ENCODE data around the gene DOHH.

Gene DOHH

DNA sequence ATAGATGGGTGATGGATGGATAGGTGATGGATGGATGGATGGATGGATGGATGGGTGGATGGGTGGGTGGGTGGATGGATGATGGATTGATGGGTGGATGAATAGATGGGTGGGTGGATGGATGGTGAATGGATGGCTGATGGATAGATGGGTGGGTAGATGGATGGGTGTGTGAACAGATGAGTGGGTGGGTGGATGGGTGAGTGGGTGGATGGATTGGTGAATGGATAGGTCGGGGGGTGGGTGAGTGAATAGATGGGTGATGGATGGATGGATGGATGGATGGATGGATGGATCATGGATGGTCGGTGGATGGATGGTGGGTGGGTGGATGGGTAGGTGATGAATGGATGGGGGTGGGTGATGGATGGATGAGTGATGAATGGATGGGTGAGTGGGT lies 23.6 kb downstream of the DOHH start:
- no peak for DNase-seq

- DNase-seq: no peak
Measured at GRCh38 chr19:3475449-3475848, 25.0 kb downstream of the DOHH start.

DNA sequence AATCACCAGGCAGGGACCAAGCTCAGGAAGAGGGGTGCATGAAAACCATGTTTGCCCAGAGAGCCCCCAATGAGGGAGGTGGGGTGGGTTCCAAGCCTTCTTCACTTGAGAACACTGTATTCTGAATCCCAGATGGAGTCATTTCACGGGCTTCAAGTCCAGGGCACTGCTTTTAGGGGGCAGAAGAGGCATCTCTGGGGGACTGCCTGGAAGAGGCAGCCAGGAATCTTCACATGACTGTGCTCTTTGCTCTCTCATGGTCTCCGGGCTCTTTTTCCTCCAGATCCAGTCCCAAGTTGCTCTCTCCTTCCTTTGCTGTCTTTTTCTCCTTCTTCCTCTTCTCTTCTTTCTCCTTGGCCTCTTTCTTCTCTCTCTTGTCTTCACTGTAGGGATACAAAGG lies 25.9 kb downstream of the DOHH start:
- DNase-seq: no peak

- DNase-seq: no peak
Measured at GRCh38 chr19:3474010-3474409, 26.5 kb downstream of the DOHH start.

GRCh38 chr19:3471954-3472655 lies 28.4 kb downstream of the DOHH start:
- peak; percentile 30 for DNase-seq

- no peak for DNase-seq
Measured at GRCh38 chr19:3470500-3471128, 29.9 kb downstream of the DOHH start.

DNA sequence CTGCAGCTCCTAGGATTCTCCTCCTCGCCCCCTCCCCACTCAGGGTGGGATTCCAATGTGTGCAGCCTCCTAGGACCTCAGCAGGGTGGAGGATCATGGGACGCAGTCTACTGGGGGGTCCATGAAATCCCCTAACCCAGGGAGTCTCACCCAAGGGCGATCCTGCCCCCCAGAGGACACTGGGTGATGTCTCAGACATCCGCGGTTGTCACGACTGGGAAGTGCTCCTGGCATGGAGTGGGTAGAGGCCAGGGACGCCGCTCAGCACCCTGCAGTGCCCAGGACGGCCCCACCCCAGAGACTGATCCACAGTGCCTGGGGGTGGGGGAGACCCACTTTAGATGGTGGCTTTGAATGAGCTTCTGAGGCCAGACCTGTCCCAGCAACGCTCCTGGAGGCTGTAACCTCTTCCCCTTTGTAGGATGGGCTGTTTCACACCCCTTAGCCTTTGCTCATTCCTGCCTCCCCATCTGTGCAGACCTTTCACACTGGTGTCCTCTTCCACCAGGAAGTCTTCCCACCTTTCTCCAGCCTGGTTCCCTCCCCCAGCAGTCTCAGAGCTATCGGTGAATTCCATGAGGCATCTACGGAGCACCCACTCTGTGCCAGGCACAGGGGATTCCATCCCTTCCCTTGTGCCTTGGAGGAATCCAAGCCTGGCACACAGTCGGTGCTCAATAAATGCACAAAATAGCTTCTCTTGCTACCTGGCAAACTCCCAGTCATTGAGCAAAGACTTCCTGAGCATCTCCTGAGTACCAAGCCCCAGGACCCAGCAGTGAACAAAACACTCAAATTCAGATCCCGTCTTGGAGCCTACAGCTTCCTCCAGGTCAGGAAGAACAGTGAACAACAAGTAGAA lies 30.6 kb downstream of the DOHH start:
- DNase-seq: no peak

- DNase-seq: no peak
Measured at GRCh38 chr19:3468211-3468610, 32.3 kb downstream of the DOHH start.

GRCh38 chr19:3467437-3468198 lies 32.9 kb downstream of the DOHH start:
- DNase-seq: no peak

GRCh38 chr19:3466635-3467034 lies 33.8 kb downstream of the DOHH start:
- no peak for DNase-seq

DNA sequence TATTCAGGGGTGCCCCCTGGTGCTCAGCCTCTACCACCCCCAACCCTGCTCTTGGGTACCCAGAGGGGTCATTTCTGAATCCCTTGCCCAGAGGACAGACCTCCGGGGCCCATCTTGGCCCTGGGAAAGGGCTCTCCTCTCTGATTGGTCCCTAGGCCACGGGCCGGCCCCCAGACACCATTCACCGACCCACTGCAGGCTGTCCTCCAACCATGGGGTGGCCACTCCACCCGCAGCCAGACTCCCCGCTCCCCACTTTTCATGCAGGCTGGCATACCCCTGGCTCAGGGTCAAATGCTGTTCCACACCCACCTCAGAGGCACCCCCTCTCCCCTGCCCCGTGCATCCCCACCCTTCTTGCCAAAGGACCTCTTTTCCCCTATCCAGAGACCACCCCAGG lies 34.9 kb downstream of the DOHH start:
- DNase-seq: no peak

DNA sequence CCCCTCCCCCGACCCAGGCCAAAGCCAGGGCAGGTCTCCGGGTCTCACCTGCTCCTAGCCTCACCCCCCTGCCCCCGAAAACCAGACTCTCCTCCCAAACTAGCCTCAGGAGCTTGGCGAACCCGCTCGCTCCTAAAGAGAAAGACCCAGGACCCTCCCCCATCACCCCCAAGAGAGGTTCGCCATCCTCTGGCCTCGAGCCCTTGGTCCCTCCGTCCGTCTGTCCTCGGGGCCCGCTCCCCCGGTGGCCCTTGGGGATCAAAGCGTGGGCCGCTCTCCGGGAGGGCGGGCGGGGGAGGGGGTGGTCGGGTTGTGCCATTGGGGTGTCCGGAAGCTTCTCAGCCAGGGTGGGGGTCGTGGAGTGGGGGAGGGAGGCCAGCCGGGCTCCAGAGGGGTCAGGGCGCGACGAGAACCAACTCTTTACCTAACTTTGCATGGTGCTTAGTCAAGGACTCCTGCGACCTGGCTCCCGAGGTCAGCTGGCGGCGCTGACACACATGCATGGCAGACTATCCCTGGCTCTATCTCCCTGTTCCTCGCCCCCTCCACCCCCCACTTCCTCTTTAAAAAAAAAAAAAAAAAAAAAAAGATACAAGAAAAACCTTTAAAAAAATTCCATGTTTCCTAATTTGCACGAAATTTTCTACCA lies 35.8 kb downstream of the DOHH start:
- DNase-seq: no peak

DNA sequence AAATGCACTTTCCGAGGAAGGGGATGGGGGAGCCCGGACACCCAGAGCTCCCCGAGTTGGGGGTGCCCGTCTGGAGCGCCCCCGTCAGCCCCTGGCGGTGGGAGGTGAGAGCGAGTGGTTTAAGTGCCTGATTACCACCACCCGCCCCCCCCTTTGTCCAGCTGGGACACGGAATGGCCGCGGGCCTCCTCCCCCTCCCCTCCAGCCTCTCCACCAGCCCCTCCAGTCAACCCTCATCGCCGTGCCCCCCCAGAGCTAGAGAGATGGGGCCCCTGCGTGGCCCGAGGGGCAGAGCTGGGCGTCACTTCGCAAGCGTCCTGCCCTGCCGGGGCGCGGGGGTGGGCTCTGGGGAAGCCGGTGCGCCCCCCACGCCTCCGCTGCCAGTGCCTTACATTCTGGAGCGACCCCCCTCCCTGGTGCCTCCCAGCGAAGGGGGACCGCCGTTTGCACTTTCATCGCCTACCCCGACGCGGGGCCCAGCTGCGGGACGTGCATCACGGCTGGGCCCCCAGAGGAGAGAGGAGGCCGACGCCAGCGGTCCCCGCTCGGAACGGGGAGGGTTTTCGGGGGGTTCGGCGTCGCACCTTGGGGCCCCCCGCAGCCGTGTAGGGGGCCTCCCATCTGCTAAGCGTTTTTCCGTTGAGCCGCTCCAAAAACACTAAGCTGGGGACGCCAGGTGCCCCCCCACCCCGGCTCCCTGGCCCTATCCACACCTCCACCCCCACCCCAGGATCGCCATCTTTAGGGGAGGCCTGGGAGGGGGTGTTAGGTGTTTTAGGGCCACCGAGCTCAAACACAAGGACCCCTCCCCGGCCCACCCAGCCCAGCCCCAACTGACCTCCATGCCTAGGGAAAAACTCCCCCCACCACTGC lies 36.5 kb downstream of the DOHH start:
- DNase-seq: no peak

DNA sequence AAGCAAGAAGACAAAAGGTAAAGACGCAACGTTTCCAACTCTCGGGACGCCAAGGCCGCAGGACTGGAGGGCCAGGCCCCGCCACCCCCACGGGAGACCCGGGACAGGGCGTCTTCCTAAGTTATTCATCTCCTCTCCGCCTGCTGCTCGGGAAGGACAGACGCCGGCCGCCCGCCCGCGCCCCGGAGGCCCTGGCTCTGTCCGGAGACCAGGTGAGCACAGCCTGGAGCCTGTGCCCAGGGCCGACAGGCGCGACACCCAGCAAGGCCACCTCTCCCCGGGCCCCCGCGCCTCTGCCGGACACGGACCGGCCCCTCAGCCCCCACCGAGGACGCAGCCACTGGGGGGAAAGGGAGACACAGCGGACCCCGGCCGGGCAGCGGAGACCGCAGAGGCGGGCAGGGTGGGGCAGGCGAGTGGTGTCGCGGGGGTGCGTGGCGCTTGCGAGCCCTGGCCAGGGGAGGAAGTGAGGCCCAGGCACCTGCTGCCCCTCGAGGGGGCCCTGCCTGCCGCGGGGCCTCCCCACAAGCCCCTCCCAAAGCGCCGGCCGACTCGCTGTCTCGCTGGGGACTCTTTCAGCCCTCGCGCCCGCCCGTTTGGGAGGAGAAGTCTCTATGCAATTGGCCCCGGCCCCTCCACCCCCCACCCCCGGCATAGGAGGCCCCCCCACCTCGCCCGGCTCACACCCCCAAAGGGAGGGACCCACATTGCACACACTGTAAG lies 37.3 kb downstream of the DOHH start:
- no peak for DNase-seq

GRCh38 chr19:3459965-3460582 lies 40.4 kb downstream of the DOHH start:
- no peak for DNase-seq

GRCh38 chr19:3459089-3459881 lies 41.2 kb downstream of the DOHH start:
- DNase-seq: no peak

DNA sequence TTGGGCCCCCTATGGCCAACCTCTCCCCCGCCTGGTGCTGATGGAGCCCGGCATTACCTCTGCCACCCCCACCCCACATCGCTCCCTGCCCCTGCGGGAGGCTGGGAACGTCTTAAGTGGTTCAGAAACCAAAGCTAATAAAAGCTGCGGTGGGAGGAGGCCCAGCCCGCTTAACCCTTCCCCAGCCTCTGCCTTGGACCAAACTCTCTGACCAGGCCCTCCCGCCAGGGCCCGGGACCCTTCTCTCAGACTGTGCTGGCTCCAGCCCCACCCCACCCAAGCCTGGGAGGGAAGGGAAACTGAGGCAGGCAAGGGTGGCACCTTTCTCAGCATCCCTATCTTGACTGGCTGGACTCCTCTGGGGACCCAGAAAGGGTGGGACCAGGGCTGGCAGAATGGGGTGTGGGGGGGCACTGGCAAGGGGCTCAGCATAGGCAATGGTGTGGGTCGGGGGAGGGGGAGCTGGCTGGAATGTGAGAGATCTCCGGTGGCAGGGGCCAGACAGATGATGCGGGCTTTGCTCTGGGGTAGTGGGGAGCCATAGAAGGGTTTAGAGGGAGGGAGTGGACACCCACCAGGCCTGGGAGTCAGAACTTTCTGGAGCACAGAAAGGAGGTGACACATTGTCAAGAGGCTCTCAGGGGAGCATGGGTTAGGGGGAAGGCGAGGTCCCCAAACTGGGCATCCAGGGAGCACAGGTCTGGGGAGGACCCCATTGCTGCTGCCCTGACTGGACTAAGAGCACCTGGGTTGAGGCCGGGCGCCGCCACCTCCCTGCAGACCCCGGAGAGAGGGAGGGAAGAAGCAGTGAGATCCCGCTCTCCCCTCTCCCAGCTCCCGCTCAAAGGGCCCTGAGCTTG lies 42.0 kb downstream of the DOHH start:
- no peak for DNase-seq

DNA sequence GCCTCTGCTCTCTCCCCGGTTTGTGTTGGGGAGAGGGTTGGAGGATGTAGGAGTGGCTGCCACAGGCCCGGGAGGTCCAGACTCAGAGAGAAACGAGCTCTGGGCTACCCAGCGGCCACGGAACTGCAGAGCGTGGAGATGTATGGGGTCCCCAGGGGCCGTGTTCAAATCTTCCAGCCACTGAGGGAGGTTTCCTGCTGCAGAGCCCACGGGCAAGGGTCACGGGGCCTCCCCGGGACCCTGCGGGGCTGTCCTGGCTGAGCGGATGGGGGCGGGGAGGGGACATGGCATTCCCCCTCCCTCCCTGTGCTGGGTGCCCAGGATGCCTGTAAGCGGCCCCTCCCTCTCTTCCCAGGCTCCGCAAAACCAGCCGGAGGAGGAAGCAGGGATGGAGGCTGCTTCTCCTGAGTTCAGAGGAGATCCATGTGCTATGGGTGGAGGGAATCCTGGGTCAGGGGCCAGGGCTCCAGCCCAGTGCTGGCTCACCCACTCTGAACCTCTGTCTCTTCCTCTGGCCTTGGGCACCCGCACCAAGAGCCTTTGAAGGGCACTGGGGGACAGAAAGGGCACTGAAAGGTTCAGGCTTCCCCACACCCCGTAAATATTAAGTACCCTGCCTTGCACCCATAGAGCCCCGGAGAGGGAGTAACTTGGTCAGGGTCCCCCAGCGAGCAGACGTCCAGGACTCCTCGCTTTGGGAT lies 42.8 kb downstream of the DOHH start:
- DNase-seq: no peak
